HEK293 (cell line): ENCODE data around the gene ADCY1.
"Not testable (repeated sequence)": the region's sequence is repeated elsewhere in the genome, so short reads cannot be mapped to it uniquely, and the experiment has no call there.

ENCODE experiments used
- CTCF ChIA-PET: fragments of 350-600 bp; formaldehyde crosslinking; extraction: SDS; loops from one replicate; lab custom pipeline; 2021; ENCODE audit warnings: antibody characterized with exemption; lab: Yijun Ruan, JAX
- POLR2A ChIA-PET: fragments of 300-600 bp; formaldehyde crosslinking; extraction: SDS; loops from one replicate; lab custom pipeline; 2020; ENCODE audit warnings: antibody characterized with exemption, inconsistent platforms; lab: Yijun Ruan, JAX
- H3K27ac ChIP-seq: fragments of 200-500 bp; sonication (Bioruptor generic); 2 replicates; pipeline ENCODE4 v1.5.1; 2014; ENCODE audit warnings: low read depth, low read length, control low read depth, inconsistent platforms; ENCODE audit errors: extremely low read depth
- H3K36me3 ChIP-seq, 2 experiments: fragments of 200-500 bp in 1 of 2; sonication (Bioruptor generic) in 1 of 2; 1 replicate in 1 of 2; 2 replicates in 1 of 2; pipeline ENCODE4 v1.5.1; 2014 to 2017; ENCODE audit warnings: inconsistent platforms in 2 of 2, low read length in 2 of 2; ENCODE audit not compliant: control insufficient read depth in 2 of 2, insufficient read depth in 1 of 2
- H3K4me1 ChIP-seq: fragments of 200-500 bp; sonication (Bioruptor generic); 2 replicates; pipeline ENCODE4 v1.5.1; 2014; ENCODE audit warnings: mild to moderate bottlenecking, low read length, inconsistent platforms; ENCODE audit not compliant: control insufficient read depth, insufficient read depth
- H3K4me3 ChIP-seq: 2 replicates; pipeline ENCODE4 v1.5.1; 2011; ENCODE audit warnings: low read depth, mild to moderate bottlenecking, control low read depth, low read length, moderate library complexity
- H3K9me3 ChIP-seq: fragments of 200-500 bp; sonication (Bioruptor generic); 2 replicates; pipeline ENCODE4 v1.5.1; 2014; ENCODE audit warnings: low read depth, low read length, inconsistent platforms; ENCODE audit not compliant: control insufficient read depth, insufficient read depth
- FEZF1 ChIP-seq: fragments of 450-650 bp; formaldehyde crosslinking; IDR thresholded peaks from 2 replicates; pipeline ENCODE4 v1.5.1; 2016; ENCODE audit warnings: missing biosample characterization, missing genetic modification characterization
- HOXC10 ChIP-seq: sonication (generic); formaldehyde crosslinking; IDR thresholded peaks from 2 replicates; pipeline ENCODE4 v1.8.1; 2023; ENCODE audit warnings: mild to moderate bottlenecking, missing genetic modification reagents
- MEIS1 ChIP-seq: sonication (generic); formaldehyde crosslinking; IDR thresholded peaks from 2 replicates; pipeline ENCODE4 v1.8.1; 2022; ENCODE audit warnings: missing genetic modification reagents, mild to moderate bottlenecking, borderline replicate concordance
- OSR2 ChIP-seq: fragments of 450-650 bp; formaldehyde crosslinking; IDR thresholded peaks from 2 replicates; pipeline ENCODE4 v1.5.1; 2016; ENCODE audit warnings: missing biosample characterization, missing genetic modification characterization
- PRDM6 ChIP-seq: fragments of 450-650 bp; formaldehyde crosslinking; IDR thresholded peaks from 2 replicates; pipeline ENCODE4 v1.5.1; 2017; ENCODE audit warnings: missing biosample characterization, missing genetic modification characterization
- SP2 ChIP-seq: fragments of 450-650 bp; formaldehyde crosslinking; IDR thresholded peaks from 2 replicates; pipeline ENCODE4 v1.5.1; 2016; ENCODE audit warnings: missing biosample characterization, missing genetic modification characterization
- ZNF112 ChIP-seq: fragments of 450-650 bp; formaldehyde crosslinking; IDR thresholded peaks from 2 replicates; pipeline ENCODE4 v1.5.0; 2017; ENCODE audit warnings: missing biosample characterization, missing genetic modification characterization
- ZNF202 ChIP-seq: fragments of 450-650 bp; formaldehyde crosslinking; IDR thresholded peaks from 2 replicates; pipeline ENCODE4 v1.5.1; 2016; ENCODE audit warnings: missing biosample characterization, missing genetic modification characterization, borderline replicate concordance
- ZNF350 ChIP-seq: fragments of 450-650 bp; formaldehyde crosslinking; IDR thresholded peaks from 2 replicates; pipeline ENCODE4 v1.5.0; 2017; ENCODE audit warnings: missing biosample characterization, mild to moderate bottlenecking, missing genetic modification characterization
- ZNF366 ChIP-seq: fragments of 450-650 bp; formaldehyde crosslinking; conservative IDR thresholded peaks from 2 replicates; pipeline ENCODE4 v1.5.1; 2016; ENCODE audit warnings: missing biosample characterization, missing genetic modification characterization
- ZNF426 ChIP-seq: fragments of 450-650 bp; formaldehyde crosslinking; IDR thresholded peaks from 2 replicates; pipeline ENCODE4 v1.5.1; 2017; ENCODE audit warnings: missing biosample characterization, missing genetic modification characterization, mild to moderate bottlenecking, inconsistent platforms, moderate library complexity
- ZNF600 ChIP-seq: fragments of 450-650 bp; formaldehyde crosslinking; IDR thresholded peaks from 2 replicates; pipeline ENCODE4 v1.5.1; 2016; ENCODE audit warnings: missing biosample characterization, missing genetic modification characterization
- ZNF692 ChIP-seq: fragments of 450-650 bp; formaldehyde crosslinking; IDR thresholded peaks from 2 replicates; pipeline ENCODE4 v1.5.1; 2016; ENCODE audit warnings: missing biosample characterization, missing genetic modification characterization
- ZNF837 ChIP-seq: fragments of 450-650 bp; formaldehyde crosslinking; IDR thresholded peaks from 2 replicates; pipeline ENCODE4 v1.5.1; 2016; ENCODE audit warnings: missing biosample characterization, missing genetic modification characterization
- ZNF843 ChIP-seq: fragments of 450-650 bp; formaldehyde crosslinking; IDR thresholded peaks from 2 replicates; pipeline ENCODE4 v1.5.1; 2016; ENCODE audit warnings: missing biosample characterization, missing genetic modification characterization
- TF ChIP-seq, protein P1 (sequence below): fragments of 450-650 bp; formaldehyde crosslinking; IDR thresholded peaks from 2 replicates; pipeline ENCODE4 v1.5.1; 2016; ENCODE audit warnings: missing biosample characterization, missing genetic modification characterization

ADCY1 gene

GRCh38 chr7:45721686-45722598, 147.8 kb downstream of the ADCY1 start:
- CTCF ChIA-PET = no interaction called here
- POLR2A ChIA-PET = no interaction called here
- H3K4me3 ChIP-seq = no peak overlapping the region
- peaks cover 9 to 16% of the 10 kb centered on the region in 2 experiments for H3K36me3 ChIP-seq
- TF ChIP-seq ZNF837 (tag by site-specific recombination) (no peak), SP2 (no peak), ZNF202 (tag by site-specific recombination) (no peak), ZNF600 (tag by site-specific recombination) (no peak), OSR2 (tag by site-specific recombination) (no peak), HOXC10 (CRISPR knock-in tag) (no peak), FEZF1 (tag by site-specific recombination) (no peak)
- no peaks in the 10 kb centered on the region for H3K4me1 ChIP-seq
- no peaks in the 10 kb centered on the region for H3K9me3 ChIP-seq
- H3K27ac ChIP-seq = no peak overlapping the region

- peak; percentile 69 for TF ChIP-seq ZNF366 (tag by site-specific recombination)
- H3K36me3 ChIP-seq = peaks cover 13 to 24% of the 10 kb centered on the region in 2 experiments
- H3K4me3 ChIP-seq, CTCF ChIA-PET, POLR2A ChIA-PET, H3K4me1 ChIP-seq, H3K9me3 ChIP-seq, H3K27ac ChIP-seq: not testable (repeated sequence)
Observed at GRCh38 chr7:45725231-45725630, 151.1 kb downstream of the ADCY1 start.

DNA sequence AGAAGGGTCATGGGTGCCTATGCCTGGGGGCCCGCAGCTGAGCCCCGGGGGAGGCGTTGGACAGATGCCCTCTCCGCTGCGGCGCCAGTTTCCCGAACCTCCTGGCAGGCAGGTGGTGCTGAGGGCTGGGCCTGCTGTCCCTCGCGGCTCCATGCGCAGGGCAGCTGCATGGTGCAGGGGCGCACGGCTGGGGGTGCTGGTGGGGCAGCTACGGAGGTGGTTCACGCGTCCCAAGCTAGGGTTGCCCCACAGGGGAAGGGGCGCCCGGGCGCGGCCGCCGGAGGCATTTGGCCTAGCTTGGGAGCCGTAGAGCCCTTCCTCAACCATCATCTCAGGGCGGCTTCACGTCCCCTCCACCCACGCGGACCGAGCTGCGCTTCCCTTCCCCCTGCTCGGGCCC, 152.7 kb downstream of the ADCY1 start:
- TF ChIP-seq OSR2 (tag by site-specific recombination) (no peak), ZNF692 (tag by site-specific recombination) (no peak), ZNF426 (no peak), ZNF112 (tag by site-specific recombination) (no peak), ZNF843 (tag by site-specific recombination) (no peak), PRDM6 (tag by site-specific recombination) (no peak), MEIS1 (CRISPR knock-in tag) (no peak), ZNF350 (tag by site-specific recombination) (no peak)
- TF ChIP-seq, protein P1, sequence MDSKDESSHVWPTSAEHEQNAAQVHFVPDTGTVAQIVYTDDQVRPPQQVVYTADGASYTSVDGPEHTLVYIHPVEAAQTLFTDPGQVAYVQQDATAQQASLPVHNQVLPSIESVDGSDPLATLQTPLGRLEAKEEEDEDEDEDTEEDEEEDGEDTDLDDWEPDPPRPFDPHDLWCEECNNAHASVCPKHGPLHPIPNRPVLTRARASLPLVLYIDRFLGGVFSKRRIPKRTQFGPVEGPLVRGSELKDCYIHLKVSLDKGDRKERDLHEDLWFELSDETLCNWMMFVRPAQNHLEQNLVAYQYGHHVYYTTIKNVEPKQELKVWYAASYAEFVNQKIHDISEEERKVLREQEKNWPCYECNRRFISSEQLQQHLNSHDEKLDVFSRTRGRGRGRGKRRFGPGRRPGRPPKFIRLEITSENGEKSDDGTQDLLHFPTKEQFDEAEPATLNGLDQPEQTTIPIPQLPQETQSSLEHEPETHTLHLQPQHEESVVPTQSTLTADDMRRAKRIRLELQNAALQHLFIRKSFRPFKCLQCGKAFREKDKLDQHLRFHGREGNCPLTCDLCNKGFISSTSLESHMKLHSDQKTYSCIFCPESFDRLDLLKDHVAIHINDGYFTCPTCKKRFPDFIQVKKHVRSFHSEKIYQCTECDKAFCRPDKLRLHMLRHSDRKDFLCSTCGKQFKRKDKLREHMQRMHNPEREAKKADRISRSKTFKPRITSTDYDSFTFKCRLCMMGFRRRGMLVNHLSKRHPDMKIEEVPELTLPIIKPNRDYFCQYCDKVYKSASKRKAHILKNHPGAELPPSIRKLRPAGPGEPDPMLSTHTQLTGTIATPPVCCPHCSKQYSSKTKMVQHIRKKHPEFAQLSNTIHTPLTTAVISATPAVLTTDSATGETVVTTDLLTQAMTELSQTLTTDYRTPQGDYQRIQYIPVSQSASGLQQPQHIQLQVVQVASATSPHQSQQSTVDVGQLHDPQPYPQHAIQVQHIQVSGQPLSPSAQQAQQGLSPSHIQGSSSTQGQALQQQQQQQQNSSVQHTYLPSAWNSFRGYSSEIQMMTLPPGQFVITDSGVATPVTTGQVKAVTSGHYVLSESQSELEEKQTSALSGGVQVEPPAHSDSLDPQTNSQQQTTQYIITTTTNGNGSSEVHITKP (tag by site-specific recombination) = no peak
- ChIA-PET CTCF (no interaction called here), POLR2A (no interaction called here)
- H3K36me3 ChIP-seq = peaks cover 13 to 24% of the 10 kb centered on the region in 2 experiments
- H3K4me1 ChIP-seq = no peaks in the 10 kb centered on the region
- no peak overlapping the region for H3K4me3 ChIP-seq
- no peak overlapping the region for H3K27ac ChIP-seq
- no peaks in the 10 kb centered on the region for H3K9me3 ChIP-seq

- CTCF ChIA-PET = interaction anchor here (0.7 kb wide), 1 partner anchor 1041 kb away, joined by 3 read pairs; no protein-coding TSS in a partner anchor
- H3K4me1 ChIP-seq, H3K4me3 ChIP-seq, POLR2A ChIA-PET, H3K36me3 ChIP-seq, H3K9me3 ChIP-seq, H3K27ac ChIP-seq: not testable (repeated sequence)
Observed at GRCh38 chr7:45731692-45732443, 157.7 kb downstream of the ADCY1 start.

DNA sequence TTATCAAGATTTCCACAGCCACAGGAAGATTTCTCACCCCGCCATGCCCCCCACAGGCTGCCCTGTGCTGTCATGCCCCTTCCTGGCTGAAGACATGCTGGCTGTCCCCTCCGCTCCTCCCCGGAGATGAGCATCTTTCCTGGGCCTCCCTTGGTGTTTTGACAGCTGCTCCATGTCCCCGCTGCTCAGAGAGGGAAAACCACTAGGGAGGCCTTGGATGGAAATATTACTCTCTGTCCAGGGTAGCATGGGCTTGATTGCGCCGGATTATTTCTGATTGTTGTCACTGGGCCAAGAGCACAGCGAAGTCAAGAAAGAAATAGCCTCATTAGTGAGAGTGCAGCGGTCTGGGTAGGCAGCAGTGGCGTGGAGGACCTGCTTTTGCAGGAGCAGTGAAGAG, 164.8 kb downstream of the ADCY1 start:
- H3K4me1 ChIP-seq, H3K9me3 ChIP-seq, H3K27ac ChIP-seq, CTCF ChIA-PET, POLR2A ChIA-PET, H3K4me3 ChIP-seq, H3K36me3 ChIP-seq: not testable (repeated sequence)
